ENCODE results near the gene ZNF329. TPM values are rescaled to one million over a fixed set of nuclear protein-coding genes. Genes with fewer than 3 reads are reported as not detected.

The ZNF329 gene
- total and polyA plus RNA-seq, 2 of the 8 experiments (the other 6 are each of a cell fraction or from before 2014, with no cell fraction given), result 5.8 to 11.2 TPM

- Histone ChIP-seq H3K79me1 (ENCODE audit: low read depth, low read length) (no peaks in the 10 kb centered on the region), H3K9me3 (ENCODE audit: insufficient read depth in 2 of 2, low read depth in 1 of 2, low read length in 1 of 2) (peaks cover 57 to 81% of the 10 kb centered on the region in 2 experiments), H3K27me3 (replicated peaks in 1 of 4; ENCODE audit: control insufficient read depth in 3 of 4, extremely low read depth in 1 of 4, insufficient read depth in 3 of 4, low read length in 3 of 4) (no peaks in the 10 kb centered on the region), H3K27ac (ENCODE audit: low read depth, low read length) (no peak overlapping the region), H4K8ac (ENCODE audit: extremely low read depth, insufficient read depth, low read length) (no peak overlapping the region), H2BK5ac (ENCODE audit: low read depth, low read length) (no peak overlapping the region), H2AK5ac (ENCODE audit: low read depth, low read length) (no peak overlapping the region), H4K91ac (replicated peaks; ENCODE audit: insufficient read length, low read length) (no peak overlapping the region), H2BK120ac (replicated peaks; ENCODE audit: low read depth, low read length) (no peak overlapping the region), H3K23me2 (ENCODE audit: low read depth, low read length) (no peaks in the 10 kb centered on the region), H3K18ac (ENCODE audit: extremely low read depth, low read length) (no peak overlapping the region), H2AFZ (ENCODE audit: low read length) (no peak overlapping the region), H3K4me1 (replicated peaks in 1 of 4; ENCODE audit: control insufficient read depth in 3 of 4, insufficient read depth in 4 of 4, low read length in 3 of 4) (no peaks in the 10 kb centered on the region), H2BK15ac (ENCODE audit: low read length) (no peak overlapping the region), H2BK12ac (ENCODE audit: low read depth, low read length) (no peak overlapping the region), H4K5ac (ENCODE audit: insufficient read length, low read depth, low read length) (no peak overlapping the region), H3K36me3 (ENCODE audit: control insufficient read depth in 2 of 4, insufficient read depth in 4 of 4, low read length in 3 of 4) (no peaks in the 10 kb centered on the region), H2BK20ac (ENCODE audit: low read length) (no peak overlapping the region), H3K4me3 (ENCODE audit: extremely low read depth in 1 of 4, insufficient read depth in 2 of 4, low read depth in 3 of 4, low read length in 4 of 4) (no peak overlapping the region), H3K23ac (ENCODE audit: insufficient read length) (no peak overlapping the region), H3K14ac (ENCODE audit: insufficient read length) (no peak overlapping the region), H3K56ac (replicated peaks; ENCODE audit: insufficient read length, low read depth, low read length) (no peak overlapping the region), H3K9ac (replicated peaks in 1 of 4; ENCODE audit: extremely low read depth in 1 of 4, low read depth in 3 of 4, low read length in 3 of 4) (no peak overlapping the region), H3K4me2 (ENCODE audit: insufficient read depth in 1 of 2, low read depth in 2 of 2, low read length in 2 of 2) (no peak overlapping the region), H4K20me1 (replicated peaks in 1 of 2; ENCODE audit: control insufficient read depth in 1 of 2, insufficient read depth in 2 of 2, low read length in 2 of 2) (no peaks in the 10 kb centered on the region), H3K79me2 (ENCODE audit: control insufficient read depth in 1 of 2, insufficient read depth in 2 of 2, low read length in 2 of 2) (no peaks in the 10 kb centered on the region), H3K4ac (replicated peaks; ENCODE audit: insufficient read length, low read depth, low read length) (no peak overlapping the region)
- DNase-seq (ENCODE audit: low read depth in 1 of 2, low spot score in 2 of 2) (no peak), FAIRE-seq (no peak)
- ChIA-PET CTCF (ENCODE audit: partially characterized antibody) (no interaction called here), POLR2A (ENCODE audit: partially characterized antibody) (interaction anchor here (1.4 kb wide), 1 partner anchor 17 kb away, joined by 4 read pairs; the partner anchor contains the start of gene ZNF274)
- TF ChIP-seq SIX5 (IDR thresholded peaks at IDR 0.05; ENCODE audit: low read depth, low read length), result no peak
- peak; percentile 94 for TF ChIP-seq ZNF274 (IDR thresholded peaks at IDR 0.05; ENCODE audit: borderline replicate concordance, extremely low read depth, low read length)
- WGBS, 2 experiments (ENCODE audit: extremely low coverage in 1 of 2, insufficient coverage in 1 of 2, insufficient read length in 1 of 2, insufficient replicate concordance in 2 of 2, low coverage in 1 of 2, low lambda C conversion rate in 2 of 2, missing lambda C conversion rate in 1 of 2), result 69% methylated on average over 4 of the region's 4 CpGs; no CpG with 5 or more reads in 1 of the 2 experiments
These were observed 16.2 kb upstream of the ZNF329 start for GRCh38 chr19:58166708-58167280.
